NCI-H2196 treated with DMSO at 0.1 percent for 48 hours (cell line): ENCODE measurements around the gene POLDIP3.

ENCODE experiments used
- DNase-seq: peaks from one replicate; lab custom pipeline; 2025; ENCODE audit not compliant: unreplicated experiment; lab: John Stamatoyannopoulos, UW

POLDIP3 gene, protein sequence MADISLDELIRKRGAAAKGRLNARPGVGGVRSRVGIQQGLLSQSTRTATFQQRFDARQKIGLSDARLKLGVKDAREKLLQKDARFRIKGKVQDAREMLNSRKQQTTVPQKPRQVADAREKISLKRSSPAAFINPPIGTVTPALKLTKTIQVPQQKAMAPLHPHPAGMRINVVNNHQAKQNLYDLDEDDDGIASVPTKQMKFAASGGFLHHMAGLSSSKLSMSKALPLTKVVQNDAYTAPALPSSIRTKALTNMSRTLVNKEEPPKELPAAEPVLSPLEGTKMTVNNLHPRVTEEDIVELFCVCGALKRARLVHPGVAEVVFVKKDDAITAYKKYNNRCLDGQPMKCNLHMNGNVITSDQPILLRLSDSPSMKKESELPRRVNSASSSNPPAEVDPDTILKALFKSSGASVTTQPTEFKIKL

GRCh38 chr22:42614312-42615091 lies at the start of gene POLDIP3:
Gene POLDIP3, minus strand, starts transcription at chr22:42614883. Its CDS starts 26 bp downstream, at chr22:42614857.
- DNase-seq = peak; percentile 90

GRCh38 chr22:42661985-42662831 lies 47.5 kb upstream of the POLDIP3 start:
- DNase-seq = peak; percentile 43

DNA sequence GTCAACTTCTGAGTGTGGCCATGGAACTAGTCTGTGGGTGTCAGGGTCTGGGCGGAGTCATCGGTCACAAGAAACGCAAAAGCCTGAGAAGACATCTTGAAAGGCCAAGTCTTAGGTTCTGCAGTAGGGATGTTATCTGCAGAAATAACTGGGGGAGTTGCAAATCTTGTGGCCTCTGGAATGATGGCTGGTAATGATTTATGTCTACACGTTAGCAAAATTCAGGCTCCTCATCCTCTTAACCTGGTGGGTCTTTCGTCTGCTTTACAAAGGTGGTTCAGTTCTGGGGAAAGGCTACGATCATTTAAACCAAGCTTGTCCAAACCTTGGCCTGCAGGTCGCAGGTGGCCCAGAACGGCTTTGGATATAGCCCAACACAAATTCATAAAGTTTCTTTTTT lies 41.9 kb upstream of the POLDIP3 start:
- no peak for DNase-seq

GRCh38 chr22:42655693-42656092 lies 41.0 kb upstream of the POLDIP3 start:
- peak; percentile 71 for DNase-seq

DNA sequence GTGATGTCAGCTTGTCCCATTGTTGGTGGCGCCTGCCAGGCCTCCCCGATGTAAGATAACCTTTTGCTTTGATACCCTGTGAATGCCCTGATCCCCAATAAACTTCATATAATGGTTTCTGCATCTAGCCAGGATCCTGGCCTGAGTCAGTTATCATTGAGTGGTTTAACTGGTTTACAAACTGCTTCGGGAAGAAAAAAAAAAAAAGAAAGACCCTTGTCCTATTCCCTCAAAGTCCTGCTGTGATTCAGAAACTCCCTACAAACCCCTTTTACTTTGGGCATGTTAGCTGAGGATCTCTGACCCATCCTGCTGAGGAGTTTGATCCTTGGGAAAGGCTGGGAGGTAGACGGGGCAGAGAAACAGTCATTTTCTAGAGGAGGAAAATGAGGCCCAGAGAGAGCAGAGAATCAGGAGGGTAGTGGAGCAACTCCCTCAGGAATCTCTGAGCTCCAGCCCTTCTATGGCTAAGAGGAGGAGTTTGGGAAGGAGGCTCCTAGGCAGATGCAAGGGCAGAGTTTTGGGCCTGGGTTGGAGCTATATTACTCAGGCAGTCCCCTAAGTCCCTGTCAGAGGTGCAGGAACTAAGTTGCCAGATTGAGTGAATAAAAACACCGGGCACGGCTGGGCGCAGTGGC lies 39.9 kb upstream of the POLDIP3 start:
- DNase-seq = no peak

GRCh38 chr22:42653999-42654398 lies 39.3 kb upstream of the POLDIP3 start:
- DNase-seq = no peak

DNA sequence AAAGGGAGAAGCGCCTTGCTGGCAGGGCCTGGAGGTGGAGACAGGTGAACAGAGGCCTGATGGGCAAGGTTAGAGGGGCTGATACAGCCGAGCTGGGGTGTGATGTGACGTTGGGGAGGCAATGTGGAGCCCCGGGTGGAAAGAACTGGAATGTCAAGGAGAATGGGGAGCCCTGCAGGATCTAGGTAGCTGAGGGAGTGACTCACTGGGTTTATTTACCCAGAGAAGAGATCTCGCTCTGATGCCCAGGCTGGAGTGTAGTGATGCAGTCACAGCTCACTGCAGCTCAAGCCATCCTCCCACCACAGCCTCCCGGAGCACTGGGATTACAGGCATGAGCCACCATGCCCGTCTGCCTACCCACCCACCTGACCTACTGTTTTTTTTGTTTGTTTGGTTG lies 36.5 kb upstream of the POLDIP3 start:
- no peak for DNase-seq

DNA sequence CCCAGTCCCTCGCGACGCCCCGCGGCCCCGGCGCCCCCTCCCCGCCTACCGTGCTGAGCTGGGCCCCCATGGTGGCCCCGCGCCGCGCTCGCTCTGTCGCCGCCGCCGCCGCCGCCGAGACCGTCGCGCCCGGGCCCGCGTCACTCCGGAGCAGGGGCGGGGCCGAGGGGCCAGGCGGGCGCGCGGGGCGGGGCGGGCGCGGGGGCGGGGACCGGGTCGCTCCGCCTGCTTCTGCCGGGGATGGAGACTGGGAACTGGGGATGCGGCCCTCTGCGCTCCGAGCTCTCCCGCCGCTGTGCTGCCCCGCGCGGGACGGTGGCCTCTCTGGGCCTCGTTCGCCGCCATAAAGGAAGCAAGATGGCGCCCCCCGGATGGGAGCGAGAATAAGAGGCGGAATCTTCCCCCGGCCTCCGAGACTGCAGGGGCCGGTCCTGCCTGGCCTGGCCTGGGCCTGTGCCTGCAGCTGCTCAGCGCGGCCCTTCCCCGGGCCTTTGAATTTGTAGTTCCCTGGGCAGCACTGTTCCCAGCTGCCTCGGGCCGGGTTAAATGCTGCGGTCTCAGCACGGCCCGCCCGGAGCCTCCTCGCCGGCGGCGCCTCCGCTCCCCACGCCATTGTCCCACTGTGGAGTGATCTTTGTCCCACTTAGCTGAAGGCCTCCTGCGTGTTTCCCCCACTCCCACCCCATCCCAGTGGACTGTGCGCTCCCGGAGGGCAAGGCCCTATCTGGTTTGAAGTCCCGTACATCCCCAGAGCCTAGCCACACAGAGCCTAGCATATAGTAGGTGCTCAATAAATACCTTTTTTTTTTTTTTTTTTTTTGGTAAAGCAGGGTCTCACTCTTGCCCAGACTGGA lies 34.8 kb upstream of the POLDIP3 start, which contains the start of gene CYB5R3:
Gene CYB5R3 (minus strand): TSS at position 147 of the 854 bp plus-strand sequence. CDS start 77 bp downstream, at position 70.
- DNase-seq = peak; percentile 70

- DNase-seq = no peak
These were observed 33.9 kb upstream of the POLDIP3 start for GRCh38 chr22:42648368-42649245.

GRCh38 chr22:42648017-42648367 lies 33.3 kb upstream of the POLDIP3 start:
- DNase-seq = no peak

GRCh38 chr22:42646569-42647525 lies 32.2 kb upstream of the POLDIP3 start:
- no peak for DNase-seq

- DNase-seq = no peak
These were observed 31.4 kb upstream of the POLDIP3 start for GRCh38 chr22:42645938-42646568.

- DNase-seq = no peak
These were observed 30.8 kb upstream of the POLDIP3 start for GRCh38 chr22:42645341-42645937.

DNA sequence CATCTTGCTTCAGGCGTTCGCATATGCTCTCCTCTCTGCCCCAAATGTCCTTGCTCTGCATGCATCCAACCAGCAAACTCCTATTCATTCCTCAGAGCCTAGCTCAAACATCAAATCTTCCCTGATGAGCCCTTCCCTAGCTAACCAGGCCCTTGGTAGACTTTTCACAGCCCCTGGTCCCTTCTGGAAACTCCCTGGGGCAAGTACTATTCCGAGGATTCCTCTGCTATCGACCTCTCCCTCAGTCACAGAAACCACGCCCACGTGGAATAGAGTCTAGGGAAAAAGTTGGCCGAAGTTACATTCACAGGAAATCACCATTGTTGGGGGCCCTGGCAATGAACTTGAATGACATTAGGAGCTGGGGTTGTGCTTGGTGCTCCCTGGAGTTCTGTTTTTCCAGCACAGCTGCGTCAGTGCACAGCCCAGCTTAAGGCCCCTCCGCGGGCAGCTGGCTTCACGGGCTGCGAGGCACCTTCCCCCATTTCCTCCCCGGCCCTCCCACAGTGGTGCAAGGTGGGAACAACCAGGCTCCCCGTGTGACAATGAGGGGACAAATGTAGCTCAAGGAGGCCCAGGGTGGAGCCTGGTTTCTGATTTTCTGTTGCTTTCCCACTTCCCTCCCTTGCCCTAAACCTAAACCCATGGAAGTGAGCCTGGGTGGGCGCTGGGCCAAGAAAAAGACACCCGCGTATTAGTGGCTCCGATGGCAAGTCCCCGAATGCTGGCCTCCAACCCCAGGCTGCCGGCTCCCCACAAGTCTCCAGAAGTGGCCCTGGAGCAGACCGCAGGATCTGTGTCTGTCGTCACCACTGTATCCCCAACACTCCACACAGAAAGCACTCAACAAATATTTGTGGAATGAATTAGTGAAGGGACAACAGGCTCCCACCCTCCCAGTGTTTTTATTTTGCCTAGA lies 30.0 kb upstream of the POLDIP3 start:
- DNase-seq = no peak

- DNase-seq = no peak
These were observed 29.1 kb upstream of the POLDIP3 start for GRCh38 chr22:42643634-42644421.
